SJCRH30 (cell line): ENCODE data around the gene LYSMD3. TPM values are rescaled to one million over a fixed set of nuclear protein-coding genes. Genes with fewer than 3 reads are reported as not detected.
A peak's percentile ranks its signal among the peaks of the same experiment; 100 is the strongest.

Experiments used
- DNase-seq, 2 experiments: peaks; one replicate each; pipeline ENCODE4 v3.0.0-alpha.2; 2015 to 2020
- H3K27ac ChIP-seq: fragments of 250-450 bp; sonication (Bioruptor Pico); 2 replicates; pipeline ENCODE4 v1.5.1; 2020; ENCODE audit warnings: mild to moderate bottlenecking, moderate library complexity
- H3K27me3 ChIP-seq: fragments of 250-450 bp; sonication (Bioruptor Pico); 2 replicates; pipeline ENCODE4 v1.5.1; 2020; ENCODE audit warnings: mild to moderate bottlenecking, moderate library complexity
- H3K36me3 ChIP-seq: fragments of 250-450 bp; sonication (Bioruptor Pico); 2 replicates; pipeline ENCODE4 v1.5.1; 2020; ENCODE audit warnings: mild to moderate bottlenecking, moderate library complexity
- H3K4me1 ChIP-seq: fragments of 250-450 bp; sonication (Bioruptor Pico); 2 replicates; pipeline ENCODE4 v1.5.1; 2020; ENCODE audit warnings: mild to moderate bottlenecking, moderate library complexity
- H3K4me3 ChIP-seq: fragments of 250-450 bp; sonication (Bioruptor Pico); 2 replicates; pipeline ENCODE4 v1.5.1; 2020; ENCODE audit warnings: mild to moderate bottlenecking, moderate library complexity
- H3K9me3 ChIP-seq: fragments of 250-450 bp; sonication (Bioruptor Pico); replicated peaks from 2 replicates; pipeline ENCODE4 v1.5.1; 2020; ENCODE audit warnings: mild to moderate bottlenecking, moderate library complexity
- total RNA-seq: library from RNA; depleted of rRNA; stranded (reverse); fragments of >200 nt; shearing (Covaris generic); gene quantifications from 2 replicates; pipeline ENCODE4 v1.2.3, GENCODE V29; 2014

Gene LYSMD3
- total RNA-seq, 1 experiment from 2014 or later: 15.3 TPM

- peaks cover 8% of the 10 kb centered on the region for H3K4me1 ChIP-seq
- no peaks in the 10 kb centered on the region for H3K9me3 ChIP-seq
- DNase-seq: peak in 1 of 2 experiments; percentile 50
- H3K27me3 ChIP-seq: no peaks in the 10 kb centered on the region
- H3K4me3 ChIP-seq: peak overlapping the region; percentile 84
- H3K27ac ChIP-seq: no peak overlapping the region
- H3K36me3 ChIP-seq: no peaks in the 10 kb centered on the region
These were observed 1.5 kb upstream of the LYSMD3 start for GRCh38 chr5:90530736-90531487.

GRCh38 chr5:90529939-90530677, 724 bp upstream of the LYSMD3 start:
- Histone ChIP-seq H3K27ac (peak overlapping the region; percentile 54), H3K4me3 (peak overlapping the region; percentile 84)
- peak; percentile 79 to 89 for DNase-seq

GRCh38 chr5:90528601-90529193, 687 bp downstream of the LYSMD3 start:
- peak overlapping the region; percentile 54 for H3K27ac ChIP-seq
- peaks cover 8% of the 10 kb centered on the region for H3K4me1 ChIP-seq
- no peaks in the 10 kb centered on the region for H3K27me3 ChIP-seq
- no peaks in the 10 kb centered on the region for H3K9me3 ChIP-seq
- H3K36me3 ChIP-seq: peaks cover 14% of the 10 kb centered on the region
- peak overlapping the region; percentile 84 for H3K4me3 ChIP-seq
- peak in 1 of 2 experiments; percentile 23 for DNase-seq

More at GRCh38 chr5:90529939-90530677, 724 bp upstream of the LYSMD3 start:
- H3K4me1 ChIP-seq: peaks cover 8% of the 10 kb centered on the region
- H3K27me3 ChIP-seq: no peaks in the 10 kb centered on the region
- no peaks in the 10 kb centered on the region for H3K9me3 ChIP-seq
- peaks cover under 1% of the 10 kb centered on the region; the same call in 1 of the 2 replicates for H3K36me3 ChIP-seq

- Histone ChIP-seq H3K36me3 (peaks cover 34% of the 10 kb centered on the region), H3K27me3 (no peaks in the 10 kb centered on the region), H3K4me1 (peaks cover 13% of the 10 kb centered on the region), H3K9me3 (no peaks in the 10 kb centered on the region), H3K27ac (peak overlapping the region; percentile 16), H3K4me3 (no peak overlapping the region)
- no peak for DNase-seq
These were observed 10.3 kb downstream of the LYSMD3 start for GRCh38 chr5:90519081-90519480.

GRCh38 chr5:90518661-90519060, 10.7 kb downstream of the LYSMD3 start:
- Histone ChIP-seq H3K36me3 (peaks cover 29% of the 10 kb centered on the region), H3K27ac (peak overlapping the region; percentile 16)
- DNase-seq: peak in 1 of 2 experiments; percentile 34

GRCh38 chr5:90514520-90514919, 14.9 kb downstream of the LYSMD3 start:
- peaks cover 13% of the 10 kb centered on the region for H3K4me1 ChIP-seq
- H3K9me3 ChIP-seq: no peaks in the 10 kb centered on the region
- H3K27me3 ChIP-seq: no peaks in the 10 kb centered on the region

More at GRCh38 chr5:90518661-90519060, 10.7 kb downstream of the LYSMD3 start:
- Histone ChIP-seq H3K27me3 (no peaks in the 10 kb centered on the region), H3K9me3 (no peaks in the 10 kb centered on the region), H3K4me1 (peaks cover 13% of the 10 kb centered on the region), H3K4me3 (no peak overlapping the region)

GRCh38 chr5:90510438-90510837, 18.9 kb downstream of the LYSMD3 start:
- no peak for DNase-seq
- Histone ChIP-seq H3K36me3 (0 out of 2 replicates have a peak, but pooled peaks cover 11% of the 10 kb centered on the region), H3K4me1 (no peaks in the 10 kb centered on the region), H3K4me3 (no peak overlapping the region), H3K27ac (no peak overlapping the region), H3K9me3 (no peaks in the 10 kb centered on the region), H3K27me3 (no peaks in the 10 kb centered on the region)

More at GRCh38 chr5:90514520-90514919, 14.9 kb downstream of the LYSMD3 start:
- Histone ChIP-seq H3K4me3 (no peak overlapping the region), H3K36me3 (peaks cover 10% of the 10 kb centered on the region), H3K27ac (no peak overlapping the region)
- no peak for DNase-seq

- H3K27ac ChIP-seq: no peak overlapping the region
- no peaks in the 10 kb centered on the region for H3K9me3 ChIP-seq
- no peaks in the 10 kb centered on the region for H3K4me1 ChIP-seq
- no peak for DNase-seq
- no peak overlapping the region for H3K4me3 ChIP-seq
- H3K36me3 ChIP-seq: peaks cover 11% of the 10 kb centered on the region; the same call in 1 of the 2 replicates
- H3K27me3 ChIP-seq: no peaks in the 10 kb centered on the region
These were observed 23.2 kb downstream of the LYSMD3 start for GRCh38 chr5:90506221-90506620.

GRCh38 chr5:90504743-90505142, 24.6 kb downstream of the LYSMD3 start:
- no peak overlapping the region for H3K4me3 ChIP-seq
- H3K4me1 ChIP-seq: no peaks in the 10 kb centered on the region
- H3K9me3 ChIP-seq: no peaks in the 10 kb centered on the region
- H3K27me3 ChIP-seq: no peaks in the 10 kb centered on the region
- peaks cover 8% of the 10 kb centered on the region; the same call in 1 of the 2 replicates for H3K36me3 ChIP-seq
- no peak for DNase-seq
- H3K27ac ChIP-seq: no peak overlapping the region

- H3K27ac ChIP-seq: no peak overlapping the region
- no peaks in the 10 kb centered on the region for H3K9me3 ChIP-seq
- peaks cover 6% of the 10 kb centered on the region; the same call in 1 of the 2 replicates for H3K36me3 ChIP-seq
- no peaks in the 10 kb centered on the region for H3K27me3 ChIP-seq
- no peak overlapping the region for H3K4me3 ChIP-seq
- H3K4me1 ChIP-seq: no peaks in the 10 kb centered on the region
- DNase-seq: no peak
These were observed 25.8 kb downstream of the LYSMD3 start for GRCh38 chr5:90503596-90503995.

- peaks cover 4% of the 10 kb centered on the region; the same call in 1 of the 2 replicates for H3K36me3 ChIP-seq
- DNase-seq: no peak
- H3K9me3 ChIP-seq: no peaks in the 10 kb centered on the region
- no peaks in the 10 kb centered on the region for H3K4me1 ChIP-seq
- no peak overlapping the region for H3K4me3 ChIP-seq
- no peaks in the 10 kb centered on the region for H3K27me3 ChIP-seq
- H3K27ac ChIP-seq: no peak overlapping the region
These were observed 34.2 kb downstream of the LYSMD3 start for GRCh38 chr5:90495146-90495545.

- no peak overlapping the region for H3K4me3 ChIP-seq
- H3K36me3 ChIP-seq: peaks cover 4% of the 10 kb centered on the region; the same call in 1 of the 2 replicates
- H3K4me1 ChIP-seq: no peaks in the 10 kb centered on the region
- H3K27ac ChIP-seq: no peak overlapping the region
- DNase-seq: no peak
- H3K9me3 ChIP-seq: no peaks in the 10 kb centered on the region
- no peaks in the 10 kb centered on the region for H3K27me3 ChIP-seq
These were observed 35.3 kb downstream of the LYSMD3 start for GRCh38 chr5:90494043-90494442.

- peak overlapping the region; percentile 37; the same call in 1 of the 2 replicates for H3K27ac ChIP-seq
- H3K4me1 ChIP-seq: no peaks in the 10 kb centered on the region
- no peaks in the 10 kb centered on the region for H3K9me3 ChIP-seq
- no peak overlapping the region for H3K4me3 ChIP-seq
- no peaks in the 10 kb centered on the region for H3K27me3 ChIP-seq
- peaks cover 3% of the 10 kb centered on the region; the same call in 1 of the 2 replicates for H3K36me3 ChIP-seq
- peak in 1 of 2 experiments; percentile 4 for DNase-seq
These were observed 40.6 kb downstream of the LYSMD3 start for GRCh38 chr5:90488791-90489190.

GRCh38 chr5:90484540-90484939, 44.8 kb downstream of the LYSMD3 start:
- Histone ChIP-seq H3K9me3 (no peaks in the 10 kb centered on the region), H3K27ac (no peak overlapping the region), H3K4me1 (no peaks in the 10 kb centered on the region), H3K4me3 (no peak overlapping the region), H3K36me3 (peaks cover 3% of the 10 kb centered on the region; the same call in 1 of the 2 replicates), H3K27me3 (no peaks in the 10 kb centered on the region)
- DNase-seq: no peak
